Ishikawa (cell line): ENCODE measurements around the gene ZCCHC8.

Experiments
- CEBPB ChIP-seq: IDR thresholded peaks from 2 replicates; pipeline ENCODE4 v1.6.1; 2012
- CREB1 ChIP-seq: IDR thresholded peaks from 2 replicates; pipeline ENCODE4 v1.6.1; 2012; ENCODE audit warnings: low read depth
- EGR1 ChIP-seq: IDR thresholded peaks from 2 replicates; pipeline ENCODE4 v1.6.1; 2012
- EP300 ChIP-seq: IDR thresholded peaks from 2 replicates; pipeline ENCODE4 v1.6.1; 2012; ENCODE audit warnings: borderline replicate concordance
- FOXM1 ChIP-seq: IDR thresholded peaks from 2 replicates; pipeline ENCODE4 v1.6.1; 2012; ENCODE audit warnings: low read depth, borderline replicate concordance
- NFIC ChIP-seq: IDR thresholded peaks from 2 replicates; pipeline ENCODE4 v1.6.1; 2012
- RAD21 ChIP-seq: IDR thresholded peaks from 2 replicates; pipeline ENCODE4 v1.6.1; 2012; ENCODE audit warnings: low read depth
- TAF1 ChIP-seq: IDR thresholded peaks from 2 replicates; pipeline ENCODE4 v1.6.1; 2012; ENCODE audit warnings: low read depth, mild to moderate bottlenecking
- TCF12 ChIP-seq: IDR thresholded peaks from 2 replicates; pipeline ENCODE4 v1.6.1; 2012; ENCODE audit warnings: low read depth
- TEAD4 ChIP-seq: IDR thresholded peaks from 2 replicates; pipeline ENCODE4 v1.6.1; 2012
- YY1 ChIP-seq: IDR thresholded peaks from 2 replicates; pipeline ENCODE4 v1.6.1; 2012; ENCODE audit warnings: low read depth
- ZBTB7A ChIP-seq: IDR thresholded peaks from 2 replicates; pipeline ENCODE4 v1.6.1; 2012; ENCODE audit warnings: low read depth
- TF ChIP-seq, protein P1 (sequence below): IDR thresholded peaks from 2 replicates; pipeline ENCODE4 v1.6.1; 2012; ENCODE audit warnings: low read depth, mild to moderate bottlenecking
- TF ChIP-seq, protein P2 (sequence below): IDR thresholded peaks from 2 replicates; pipeline ENCODE4 v1.6.1; 2012
- TF ChIP-seq, protein P3 (sequence below): IDR thresholded peaks from 2 replicates; pipeline ENCODE4 v1.6.1; 2012

The ZCCHC8 gene

DNA sequence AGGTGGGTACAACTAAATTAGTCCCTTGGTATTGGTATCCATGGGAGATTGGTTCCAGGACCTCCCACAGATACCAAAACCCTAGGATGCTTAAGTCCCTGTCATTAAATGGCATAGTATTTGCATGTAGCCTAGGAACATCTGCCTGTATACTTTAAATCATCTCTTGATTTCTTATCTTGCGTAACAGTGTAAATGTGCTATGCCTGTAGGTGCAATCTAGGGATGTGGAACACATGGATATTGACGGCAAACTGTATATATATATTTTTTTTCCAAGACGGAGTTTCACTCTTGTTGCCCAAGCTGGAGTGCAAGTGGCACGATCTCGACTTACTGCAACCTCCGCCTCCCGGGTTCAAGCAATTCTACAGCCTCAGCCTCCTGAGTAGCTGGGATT is 27.9 kb upstream of the ZCCHC8 start:
- TF ChIP-seq TCF12 (no peak), TAF1 (no peak), CEBPB (no peak), EGR1 (no peak), FOXM1 (no peak), EP300 (no peak), ZBTB7A (no peak), TEAD4 (no peak), NFIC (no peak)
- TF ChIP-seq, protein P1, sequence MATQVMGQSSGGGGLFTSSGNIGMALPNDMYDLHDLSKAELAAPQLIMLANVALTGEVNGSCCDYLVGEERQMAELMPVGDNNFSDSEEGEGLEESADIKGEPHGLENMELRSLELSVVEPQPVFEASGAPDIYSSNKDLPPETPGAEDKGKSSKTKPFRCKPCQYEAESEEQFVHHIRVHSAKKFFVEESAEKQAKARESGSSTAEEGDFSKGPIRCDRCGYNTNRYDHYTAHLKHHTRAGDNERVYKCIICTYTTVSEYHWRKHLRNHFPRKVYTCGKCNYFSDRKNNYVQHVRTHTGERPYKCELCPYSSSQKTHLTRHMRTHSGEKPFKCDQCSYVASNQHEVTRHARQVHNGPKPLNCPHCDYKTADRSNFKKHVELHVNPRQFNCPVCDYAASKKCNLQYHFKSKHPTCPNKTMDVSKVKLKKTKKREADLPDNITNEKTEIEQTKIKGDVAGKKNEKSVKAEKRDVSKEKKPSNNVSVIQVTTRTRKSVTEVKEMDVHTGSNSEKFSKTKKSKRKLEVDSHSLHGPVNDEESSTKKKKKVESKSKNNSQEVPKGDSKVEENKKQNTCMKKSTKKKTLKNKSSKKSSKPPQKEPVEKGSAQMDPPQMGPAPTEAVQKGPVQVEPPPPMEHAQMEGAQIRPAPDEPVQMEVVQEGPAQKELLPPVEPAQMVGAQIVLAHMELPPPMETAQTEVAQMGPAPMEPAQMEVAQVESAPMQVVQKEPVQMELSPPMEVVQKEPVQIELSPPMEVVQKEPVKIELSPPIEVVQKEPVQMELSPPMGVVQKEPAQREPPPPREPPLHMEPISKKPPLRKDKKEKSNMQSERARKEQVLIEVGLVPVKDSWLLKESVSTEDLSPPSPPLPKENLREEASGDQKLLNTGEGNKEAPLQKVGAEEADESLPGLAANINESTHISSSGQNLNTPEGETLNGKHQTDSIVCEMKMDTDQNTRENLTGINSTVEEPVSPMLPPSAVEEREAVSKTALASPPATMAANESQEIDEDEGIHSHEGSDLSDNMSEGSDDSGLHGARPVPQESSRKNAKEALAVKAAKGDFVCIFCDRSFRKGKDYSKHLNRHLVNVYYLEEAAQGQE, result no peak

DNA sequence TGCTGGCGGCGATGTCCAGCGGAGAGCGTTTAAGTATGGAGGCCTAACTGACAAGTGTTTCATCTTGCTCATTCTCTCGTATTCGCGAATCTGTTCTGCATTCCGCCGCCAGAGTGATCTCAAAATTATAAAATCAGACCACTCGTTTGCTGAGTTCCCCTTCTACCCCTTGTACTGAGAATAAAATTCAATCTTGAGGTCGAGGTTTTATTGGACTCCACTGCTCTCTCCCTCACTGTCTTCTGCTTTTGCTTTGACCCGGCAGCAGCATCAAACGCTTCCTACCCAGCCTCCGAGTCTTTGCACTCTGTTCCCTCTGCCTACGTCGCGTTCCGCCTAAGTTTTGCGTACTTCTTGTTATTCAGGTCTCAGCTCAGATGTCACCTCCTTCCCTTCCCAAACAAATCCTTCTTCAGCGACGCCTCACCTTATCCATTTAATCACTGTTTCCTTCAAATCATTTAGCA is 26.8 kb upstream of the ZCCHC8 start:
- TF ChIP-seq, protein P1, result no peak
- no peak for TF ChIP-seq CEBPB

DNA sequence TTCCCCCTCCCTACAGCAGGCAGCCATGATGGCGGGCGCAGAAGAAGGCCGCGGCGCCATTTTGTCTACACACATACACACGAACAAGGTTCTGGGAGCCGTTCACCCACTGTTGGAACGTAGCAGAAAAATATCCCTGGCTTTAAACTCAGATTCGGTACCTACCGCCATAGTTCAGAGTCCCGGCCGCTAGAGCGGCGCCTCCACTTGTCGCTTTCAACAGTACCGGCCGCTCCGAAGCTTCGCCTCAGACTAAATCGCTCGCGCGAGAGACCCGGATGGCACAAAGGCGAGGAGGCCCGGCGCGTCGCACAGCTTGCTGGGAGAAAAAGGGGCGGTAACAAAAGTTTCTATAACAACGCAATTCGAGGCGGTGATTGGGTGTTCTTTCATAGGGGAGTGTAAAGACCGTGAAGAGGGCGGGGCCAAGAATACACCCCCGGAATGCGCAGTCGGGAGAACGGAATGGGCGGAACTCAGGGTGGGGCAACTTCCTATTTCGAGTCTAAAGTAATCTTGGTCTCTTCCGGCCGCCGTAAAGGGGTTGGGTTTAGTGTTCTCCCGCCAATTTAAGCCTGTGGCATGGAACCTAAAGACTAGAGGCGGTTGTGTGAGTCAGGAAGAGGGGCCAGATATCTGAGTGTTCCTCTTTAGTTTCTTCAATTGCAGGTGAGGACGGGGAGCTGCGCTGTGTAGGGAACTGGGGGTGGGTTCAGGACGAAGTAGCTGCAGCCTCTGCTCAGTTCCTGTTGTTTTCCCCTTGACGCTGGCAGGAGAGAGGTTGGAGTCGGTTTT is 26.1 kb upstream of the ZCCHC8 start, which contains the start of the genes KNTC1 and RSRC2:
Gene KNTC1, plus strand, starts transcription at position 567 of the 795 bp plus-strand sequence. CDS start 2,815 bp downstream, outside the sequence.
Gene RSRC2, minus strand, starts transcription at position 254 of the 795 bp plus-strand sequence. Its CDS starts 83 bp downstream, at position 171.
- peak; percentile 99 for TF ChIP-seq YY1
- peak; percentile 43; the same call in 1 of the 2 replicates for TF ChIP-seq EP300
- TF ChIP-seq, protein P2, sequence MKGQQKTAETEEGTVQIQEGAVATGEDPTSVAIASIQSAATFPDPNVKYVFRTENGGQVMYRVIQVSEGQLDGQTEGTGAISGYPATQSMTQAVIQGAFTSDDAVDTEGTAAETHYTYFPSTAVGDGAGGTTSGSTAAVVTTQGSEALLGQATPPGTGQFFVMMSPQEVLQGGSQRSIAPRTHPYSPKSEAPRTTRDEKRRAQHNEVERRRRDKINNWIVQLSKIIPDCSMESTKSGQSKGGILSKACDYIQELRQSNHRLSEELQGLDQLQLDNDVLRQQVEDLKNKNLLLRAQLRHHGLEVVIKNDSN, result no peak; the same call in 1 of the 2 replicates
- peak; percentile 94 for TF ChIP-seq TAF1
- TF ChIP-seq, protein P3, sequence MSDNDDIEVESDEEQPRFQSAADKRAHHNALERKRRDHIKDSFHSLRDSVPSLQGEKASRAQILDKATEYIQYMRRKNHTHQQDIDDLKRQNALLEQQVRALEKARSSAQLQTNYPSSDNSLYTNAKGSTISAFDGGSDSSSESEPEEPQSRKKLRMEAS, result peak; percentile 86
- peak; percentile 86 for TF ChIP-seq EGR1
- TF ChIP-seq TCF12, result peak; percentile 53; the same call in 1 of the 2 replicates
- peak; percentile 79 for TF ChIP-seq TEAD4
- no peak for TF ChIP-seq RAD21

DNA sequence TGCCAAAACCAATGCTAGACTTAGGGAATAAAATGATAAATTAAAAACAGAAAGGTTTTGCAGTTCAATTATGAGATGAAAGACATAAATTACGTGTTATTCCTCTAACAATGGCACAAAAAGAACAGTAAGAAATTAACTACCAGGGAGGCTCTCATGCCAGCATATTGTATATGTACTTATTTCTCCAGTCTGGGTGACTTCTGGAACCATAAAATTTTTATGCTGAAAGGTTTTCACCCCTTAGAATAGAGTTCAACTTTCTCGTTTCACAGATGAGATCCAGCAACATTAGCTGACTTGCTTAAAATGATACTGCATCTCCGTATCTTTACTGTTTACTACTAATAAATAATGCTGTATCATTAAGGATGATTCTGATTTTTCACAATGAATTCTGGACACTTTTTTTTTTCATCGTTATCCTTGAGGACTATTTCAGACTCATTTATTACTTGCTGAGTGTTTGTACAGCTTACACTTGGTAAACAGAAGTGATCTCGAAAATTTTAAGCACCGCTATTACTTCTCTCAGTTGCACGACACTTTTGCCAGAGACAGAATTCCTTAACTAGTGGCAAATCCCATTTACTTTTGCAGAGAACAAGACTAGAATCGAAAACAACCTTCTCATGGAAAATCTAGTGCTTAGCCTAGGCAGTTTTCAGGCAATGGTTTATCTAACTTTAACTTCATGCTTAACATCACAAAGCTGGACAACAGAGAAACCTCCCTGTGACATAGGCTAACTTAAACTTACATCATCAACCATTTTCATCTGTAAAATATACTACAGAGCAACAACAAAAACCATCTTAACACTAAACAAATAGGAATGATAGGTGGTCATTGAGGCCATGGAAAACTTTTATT is 23.4 kb upstream of the ZCCHC8 start:
- TF ChIP-seq EP300, result no peak
- TF ChIP-seq, protein P1, result no peak
- TF ChIP-seq RAD21, result no peak
- TF ChIP-seq FOXM1, result no peak
- TF ChIP-seq CEBPB, result no peak
- no peak for TF ChIP-seq TCF12
- TF ChIP-seq, protein P2, result no peak
- TF ChIP-seq TAF1, result no peak
- TF ChIP-seq CREB1, result no peak
- no peak for TF ChIP-seq YY1
- TF ChIP-seq, protein P3, result no peak
- no peak for TF ChIP-seq ZBTB7A
- no peak for TF ChIP-seq NFIC
- no peak for TF ChIP-seq TEAD4
- TF ChIP-seq EGR1, result no peak
